Right forelimb (tissue), 1 donor: ENCODE measurements around the gene TSC1.
"Not testable (repeated sequence)": the region's sequence is repeated elsewhere in the genome, so short reads cannot be mapped to it uniquely, and the experiment has no call there.

Experiments used
- DNase-seq: peaks from one replicate; pipeline ENCODE4 v3.0.0-alpha.2; 2018

Gene TSC1

DNA sequence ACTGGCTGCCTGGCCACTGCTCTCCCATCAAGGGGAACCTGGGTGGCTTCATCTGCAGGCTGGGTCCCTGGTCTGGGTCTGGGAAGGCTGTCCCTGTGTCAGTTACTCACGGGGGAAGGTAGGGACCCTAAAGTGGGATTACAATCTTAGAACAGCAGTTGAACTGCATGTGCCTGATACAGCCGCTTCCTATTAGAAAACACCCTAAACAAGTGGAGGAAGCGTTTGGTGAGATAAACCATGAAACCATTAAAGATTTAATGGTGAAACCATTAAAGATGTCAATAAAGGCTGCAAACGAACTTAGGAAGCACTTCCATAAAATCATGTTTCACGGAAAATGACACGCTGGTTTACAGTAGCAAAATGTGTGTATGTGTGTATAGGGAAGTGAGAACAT is 31.5 kb upstream of the TSC1 start:
- DNase-seq, result no peak

DNA sequence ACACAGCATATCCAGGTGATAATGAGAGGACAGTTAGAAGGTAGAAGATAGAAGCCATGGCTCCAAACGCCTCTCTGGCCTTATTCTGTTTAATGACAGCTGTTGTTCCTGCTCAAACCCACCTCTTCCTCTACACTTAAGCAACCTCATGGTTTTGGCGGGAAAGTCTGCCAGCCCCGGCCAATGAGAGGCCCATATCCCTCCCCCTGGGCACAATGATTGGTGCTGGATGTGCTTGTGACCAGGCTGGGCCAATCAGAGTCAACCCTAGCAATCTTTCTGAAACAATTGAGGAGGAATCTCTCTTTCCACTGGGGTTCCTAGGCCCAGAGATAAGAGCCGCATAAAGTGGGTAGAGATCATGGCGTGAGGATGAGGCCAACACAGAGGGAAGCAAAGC is 29.3 kb upstream of the TSC1 start:
- no peak for DNase-seq

DNA sequence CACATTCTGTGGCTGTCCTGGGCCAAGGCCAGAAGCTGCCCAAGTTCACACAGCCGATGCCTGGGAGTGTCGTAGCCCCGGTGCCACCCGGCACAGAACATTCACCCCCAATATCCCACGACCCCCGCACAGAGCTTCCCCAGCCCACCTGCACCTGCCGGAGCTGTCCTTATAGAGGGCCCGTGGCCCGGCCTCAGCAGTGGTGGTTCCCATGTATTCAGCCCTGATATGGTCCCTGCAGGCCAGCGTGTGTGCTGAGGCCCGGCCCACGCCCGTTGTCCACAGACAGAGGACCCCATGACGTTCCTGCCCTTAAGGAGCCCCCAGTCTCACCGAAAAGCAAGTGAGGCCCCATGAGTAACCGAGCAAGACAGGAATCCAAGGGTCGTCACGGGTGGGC is 28.8 kb upstream of the TSC1 start:
- DNase-seq, result no peak

DNA sequence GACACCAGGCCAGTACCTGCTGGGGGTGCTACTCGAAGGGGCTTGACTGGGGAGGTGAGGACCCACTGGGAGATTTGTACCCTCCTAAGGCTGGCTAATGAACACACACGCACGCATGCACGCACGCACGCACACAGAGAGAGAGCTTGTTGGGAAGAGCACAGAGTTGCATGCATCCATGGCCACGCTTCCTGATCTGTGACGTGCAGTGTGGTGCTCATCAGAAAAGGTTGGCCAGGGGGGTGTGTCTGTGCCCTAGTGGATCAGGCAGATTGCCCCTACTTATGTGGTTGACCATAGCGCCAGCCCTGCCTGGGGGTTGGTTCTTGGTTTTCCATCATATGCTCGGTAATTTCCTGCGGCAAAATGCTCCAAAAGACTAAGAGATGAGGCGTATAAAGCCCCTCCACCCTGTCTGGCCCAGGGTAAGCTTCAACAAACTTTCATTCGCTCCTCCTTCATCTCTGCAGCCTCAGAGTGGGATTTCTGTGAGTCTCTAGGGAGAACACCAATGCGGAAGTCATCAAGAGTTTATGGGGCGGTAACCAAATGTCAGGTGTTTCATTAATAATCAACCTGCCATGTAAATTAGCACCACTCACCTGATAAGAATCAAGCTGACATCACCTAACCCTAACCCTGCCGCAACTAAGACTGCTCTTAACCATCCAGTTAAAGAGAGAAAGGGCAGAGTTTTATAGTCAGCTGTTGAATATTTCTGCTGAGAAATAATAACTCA is 26.1 kb upstream of the TSC1 start:
- DNase-seq, result no peak

DNA sequence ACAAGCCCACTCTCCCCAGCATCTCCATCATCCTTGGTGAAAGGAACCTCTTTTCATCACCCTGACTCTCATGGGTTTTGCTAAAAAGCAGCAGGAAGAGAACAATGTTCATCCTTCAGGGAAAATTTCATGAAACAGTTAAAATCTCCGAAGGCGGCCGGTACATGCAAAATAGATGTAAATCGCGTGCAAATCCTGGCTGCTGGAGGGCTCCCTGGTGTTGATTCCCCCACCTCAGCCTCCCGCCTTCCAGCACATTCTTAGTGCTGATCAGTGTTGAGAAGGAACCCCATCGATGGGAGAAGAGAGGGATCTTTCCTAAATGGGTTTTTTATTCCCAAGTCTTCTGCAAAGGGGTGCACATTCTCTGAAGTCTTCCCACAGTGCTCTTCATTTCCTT is 25.4 kb upstream of the TSC1 start:
- no peak for DNase-seq

DNA sequence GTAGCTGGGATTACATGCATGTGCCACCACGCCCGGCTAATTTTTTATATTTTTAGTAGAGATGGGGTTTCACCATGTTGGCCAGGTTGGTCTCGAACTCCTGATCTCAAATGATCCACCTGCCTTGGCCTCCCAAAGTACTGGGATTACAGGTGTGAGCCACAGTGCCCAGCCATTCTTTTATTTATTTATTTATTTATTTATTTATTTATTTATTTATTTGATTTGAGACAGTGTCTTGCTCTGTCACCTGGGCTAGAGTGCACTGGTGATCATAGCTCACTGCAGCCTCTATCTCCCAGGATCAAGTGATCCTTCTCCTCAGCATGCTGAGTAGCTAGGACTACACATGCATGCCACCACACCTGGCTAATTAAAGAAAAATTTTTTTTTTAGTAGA is 23.5 kb upstream of the TSC1 start:
- not testable (repeated sequence) for DNase-seq

DNA sequence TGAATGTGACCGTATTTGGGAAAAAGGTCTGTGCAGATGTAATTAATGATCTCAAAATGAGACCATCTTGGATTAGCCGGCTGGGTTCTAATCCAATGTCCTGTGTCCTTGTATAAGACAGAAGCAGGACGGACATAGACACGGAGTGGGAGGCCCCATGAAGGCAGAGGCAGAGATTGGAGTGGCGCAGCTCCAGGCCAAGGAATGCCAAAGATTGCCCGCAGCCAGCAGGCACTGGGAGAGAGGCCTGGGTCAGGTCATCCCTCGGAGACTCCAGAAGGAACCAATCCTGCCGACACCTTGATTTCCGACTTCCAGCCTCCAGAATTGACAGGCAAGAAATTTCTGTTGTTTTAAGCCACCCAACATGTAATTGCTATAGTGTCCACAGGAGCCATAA is 21.1 kb upstream of the TSC1 start:
- no peak for DNase-seq

DNA sequence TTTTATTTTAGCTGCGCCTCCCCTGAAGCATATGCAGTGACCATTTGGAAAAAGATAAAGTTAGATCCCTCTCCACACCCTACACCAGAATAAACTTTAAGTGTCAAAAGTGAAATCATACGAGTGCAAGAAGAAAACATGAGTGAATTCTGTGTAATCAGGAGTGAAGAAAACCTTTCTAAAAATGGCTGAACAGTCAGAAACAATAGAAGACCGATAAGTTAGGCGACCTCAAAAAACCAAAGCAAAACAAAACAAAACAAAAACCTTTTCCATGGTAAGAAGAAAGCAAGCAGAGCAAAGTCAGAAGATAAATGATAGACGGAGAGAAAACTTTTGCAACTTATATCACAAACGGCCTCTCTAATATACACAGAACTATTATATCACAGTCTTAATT is 16.6 kb upstream of the TSC1 start:
- DNase-seq, result no peak

DNA sequence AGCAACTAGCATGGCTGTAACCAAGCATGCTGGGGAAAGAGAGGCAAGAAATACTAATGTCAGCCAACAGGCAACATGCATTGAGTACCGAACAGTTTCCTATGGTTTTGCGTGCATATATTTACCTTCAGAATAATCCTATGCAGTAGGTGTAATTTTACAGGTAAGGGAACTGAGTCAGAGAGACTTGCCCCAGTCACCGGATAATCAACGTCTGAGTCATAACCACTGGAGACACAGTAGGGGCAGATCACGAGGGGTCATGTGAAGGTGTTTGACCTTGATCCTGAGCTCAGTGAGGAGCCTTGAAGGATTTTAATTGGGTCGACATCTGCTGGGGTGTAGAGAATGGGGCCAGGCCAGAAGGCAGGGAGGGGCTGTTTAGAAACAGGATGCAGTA is 13.4 kb upstream of the TSC1 start:
- no peak for DNase-seq

DNA sequence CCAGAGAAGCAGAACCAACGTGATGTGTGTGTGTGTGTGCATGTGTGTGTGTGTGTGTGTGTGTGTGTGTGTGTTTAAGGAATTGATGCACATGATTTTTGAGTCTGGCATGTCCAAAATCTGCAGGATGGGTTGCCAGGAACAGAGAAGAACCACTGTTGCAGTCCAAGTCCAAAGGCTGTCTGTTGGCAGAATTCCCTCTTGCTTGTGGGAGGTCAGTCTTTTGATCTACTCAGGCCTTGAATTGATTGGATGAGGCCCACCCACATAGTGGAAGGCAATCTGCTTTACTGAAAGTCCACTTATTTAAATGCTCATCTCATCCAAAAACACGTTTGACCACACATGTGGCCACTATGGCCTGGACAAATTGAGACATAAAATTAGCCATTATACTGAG is 11.4 kb upstream of the TSC1 start:
- no peak for DNase-seq

DNA sequence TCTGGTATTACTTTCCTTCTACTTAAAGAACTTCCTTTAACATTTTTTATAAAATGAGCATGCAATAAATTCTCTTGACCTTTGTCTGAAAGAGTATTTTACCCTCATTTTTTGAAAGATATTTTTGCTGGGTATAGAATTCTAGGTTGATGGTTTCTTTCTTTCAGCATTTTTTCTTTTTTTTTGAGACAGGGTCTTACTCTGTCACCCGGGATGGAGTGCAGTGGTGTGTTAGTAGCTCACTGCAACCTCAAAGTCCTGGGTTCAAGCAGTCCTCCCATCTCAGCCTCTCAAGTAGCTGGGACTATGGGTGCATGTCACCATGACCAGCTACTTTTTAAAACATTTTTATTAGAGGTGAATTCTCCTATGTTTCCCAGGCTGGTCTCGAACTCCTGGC is 10.7 kb upstream of the TSC1 start:
- DNase-seq, result no peak

DNA sequence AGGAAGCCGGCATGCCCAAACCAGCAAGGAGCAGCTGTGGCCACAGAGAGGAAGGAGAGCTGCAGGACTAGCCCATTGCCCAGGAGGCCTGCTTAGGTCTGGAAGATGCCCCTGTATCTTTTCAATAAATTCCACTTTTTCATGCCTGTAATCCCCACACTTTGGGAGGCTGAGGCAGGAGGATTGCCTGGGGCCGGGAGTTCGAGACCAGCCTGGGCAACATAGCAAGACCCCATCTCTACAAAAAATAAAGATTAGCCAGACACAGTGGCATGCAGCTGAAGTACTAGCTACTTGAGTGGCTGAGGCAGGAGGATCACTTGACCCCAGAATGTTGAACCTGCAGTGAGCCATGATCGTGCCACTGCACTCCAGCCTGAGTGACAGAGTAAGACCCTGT is 5.3 kb upstream of the TSC1 start:
- no peak for DNase-seq

DNA sequence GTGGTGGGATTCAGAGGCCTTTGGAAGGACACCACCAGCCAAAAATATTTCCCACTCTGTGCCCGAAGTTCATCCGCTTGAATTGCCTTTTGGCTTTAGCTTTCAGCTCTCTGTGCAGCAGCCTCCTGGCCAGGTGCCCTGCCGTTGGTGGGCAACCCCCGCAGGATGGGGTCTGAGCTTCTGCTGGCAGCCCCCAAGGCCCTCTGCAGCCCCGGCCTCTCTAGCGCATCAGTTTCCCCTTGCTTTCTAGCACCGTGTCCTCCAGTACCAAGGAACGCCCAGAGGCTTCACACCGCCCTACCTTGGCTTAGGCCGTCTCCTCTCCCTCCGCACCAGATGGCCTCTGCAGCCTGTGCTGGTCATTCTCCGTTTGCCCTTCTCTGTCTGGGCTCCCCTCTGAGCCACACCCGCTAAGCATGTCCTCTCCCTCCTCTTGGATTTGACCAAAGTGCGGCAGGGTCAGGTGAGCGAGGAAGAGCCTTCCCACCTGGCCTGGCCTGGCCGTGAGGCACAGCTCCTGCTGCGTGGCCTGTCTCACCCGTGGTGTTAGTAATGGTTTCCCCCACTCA is 4.2 kb upstream of the TSC1 start:
- DNase-seq, result no peak

DNA sequence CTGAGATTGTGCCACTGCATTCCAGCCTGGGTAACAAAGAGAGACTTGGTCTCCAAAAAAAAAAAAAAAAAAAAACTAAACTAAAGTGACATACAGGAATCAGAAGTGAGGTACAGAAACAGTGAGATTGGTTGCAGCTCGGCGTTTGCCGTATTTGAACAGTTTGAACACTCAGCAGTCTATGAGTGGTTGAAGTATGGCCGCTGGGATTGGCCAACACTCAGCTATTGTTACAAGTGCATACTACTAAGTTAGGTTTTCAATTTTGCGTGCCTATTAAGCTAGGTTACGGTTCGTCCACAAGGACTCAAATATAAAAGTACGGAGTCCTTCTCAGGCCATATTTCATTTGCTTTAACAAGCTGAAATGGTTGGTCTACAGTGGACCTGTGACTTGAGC is 3.3 kb upstream of the TSC1 start:
- DNase-seq, result no peak

DNA sequence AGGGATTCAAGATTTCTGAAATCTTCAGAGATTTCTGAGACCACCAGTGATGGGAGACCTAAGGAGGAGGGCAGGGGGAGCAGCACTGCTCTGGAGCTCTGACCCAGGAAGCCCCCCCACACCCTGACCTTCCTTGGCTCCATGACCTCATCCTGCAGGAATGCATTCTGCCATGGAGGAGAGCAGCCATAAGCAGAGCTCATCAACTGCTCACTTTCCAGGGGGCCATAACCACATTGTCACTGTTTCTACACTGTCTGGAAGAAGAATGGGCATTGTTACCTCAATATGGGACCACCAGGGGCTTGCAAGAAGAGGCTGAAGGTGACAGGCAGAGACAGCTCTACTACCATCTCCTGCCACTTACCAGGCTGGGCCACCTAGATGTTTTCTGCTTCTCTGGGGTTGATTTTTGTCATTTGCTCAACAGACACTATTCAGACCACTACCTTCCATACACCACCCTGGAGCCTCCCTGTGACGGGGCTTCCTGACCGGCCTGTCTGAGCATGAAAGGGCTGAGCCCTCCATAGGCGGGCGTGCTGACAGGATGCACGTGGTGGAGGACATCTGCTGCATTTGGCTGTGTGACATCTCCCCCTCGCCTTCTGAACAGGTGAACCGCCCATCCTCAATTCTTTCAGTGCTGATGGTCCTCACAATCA is 2.3 kb upstream of the TSC1 start:
- DNase-seq, result no peak

DNA sequence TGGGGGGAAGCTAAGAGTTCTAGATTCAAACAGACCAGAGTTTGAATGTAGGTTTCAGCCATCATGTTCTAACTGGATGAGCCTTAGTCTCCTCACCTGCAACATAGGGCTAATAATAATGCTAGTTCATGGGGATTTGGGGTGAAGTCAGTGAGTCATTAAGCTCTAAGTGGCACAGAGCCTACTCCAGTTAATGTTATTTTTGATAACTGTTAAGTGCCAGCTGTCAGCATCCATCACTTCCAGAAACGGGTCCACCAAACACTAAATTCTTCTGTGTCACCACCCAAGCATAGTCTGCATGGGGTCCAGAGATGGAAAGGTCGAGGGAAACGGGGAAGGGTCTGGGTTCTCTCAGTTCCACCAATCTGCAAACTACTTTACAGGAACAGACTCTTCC is 1.8 kb upstream of the TSC1 start:
- no peak for DNase-seq

DNA sequence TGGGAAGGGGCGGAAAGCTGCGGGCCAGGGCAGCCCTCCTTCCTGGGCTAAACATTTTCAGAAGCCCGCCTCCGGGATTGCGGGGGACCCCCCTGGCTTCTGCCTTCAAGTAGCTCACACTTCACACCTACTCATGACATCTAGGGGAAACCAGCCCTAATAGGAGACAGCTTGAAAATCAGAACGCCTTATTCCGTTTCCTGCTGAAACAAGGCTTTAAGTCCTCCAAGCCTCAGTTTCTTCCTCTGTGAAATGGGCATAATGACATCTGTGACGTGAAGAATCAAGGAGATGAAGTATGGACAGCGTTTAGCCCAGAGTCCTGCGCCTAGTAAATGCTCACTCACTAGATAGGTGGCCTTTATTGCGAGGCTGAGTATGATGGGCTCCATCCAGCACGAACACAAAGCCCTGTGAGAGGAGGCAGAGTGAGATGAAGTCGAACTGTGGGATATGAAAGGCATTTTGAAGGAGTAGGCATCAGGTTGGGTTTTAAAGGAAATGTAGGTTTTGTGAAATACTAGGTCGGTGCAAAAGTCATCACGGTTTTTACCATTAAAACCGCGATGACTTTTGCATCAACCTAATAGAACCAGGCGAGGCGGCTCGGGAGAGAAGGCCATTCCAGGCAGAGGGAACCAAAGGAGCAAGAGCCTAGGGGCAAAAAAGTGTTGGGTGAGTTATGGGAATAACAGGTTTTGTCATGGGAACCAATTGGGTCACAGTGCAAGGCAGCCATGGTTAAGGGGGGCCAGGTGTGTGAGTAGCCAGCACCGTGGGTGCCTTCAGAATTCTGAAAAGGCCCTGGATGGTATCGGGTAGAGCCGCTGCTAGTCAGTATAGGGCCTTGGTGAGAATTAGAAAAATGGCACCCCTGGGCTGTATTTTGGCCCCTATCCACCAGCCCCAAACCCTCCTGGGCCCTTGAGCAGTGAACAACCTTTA is 1.0 kb upstream of the TSC1 start:
- DNase-seq, result no peak

DNA sequence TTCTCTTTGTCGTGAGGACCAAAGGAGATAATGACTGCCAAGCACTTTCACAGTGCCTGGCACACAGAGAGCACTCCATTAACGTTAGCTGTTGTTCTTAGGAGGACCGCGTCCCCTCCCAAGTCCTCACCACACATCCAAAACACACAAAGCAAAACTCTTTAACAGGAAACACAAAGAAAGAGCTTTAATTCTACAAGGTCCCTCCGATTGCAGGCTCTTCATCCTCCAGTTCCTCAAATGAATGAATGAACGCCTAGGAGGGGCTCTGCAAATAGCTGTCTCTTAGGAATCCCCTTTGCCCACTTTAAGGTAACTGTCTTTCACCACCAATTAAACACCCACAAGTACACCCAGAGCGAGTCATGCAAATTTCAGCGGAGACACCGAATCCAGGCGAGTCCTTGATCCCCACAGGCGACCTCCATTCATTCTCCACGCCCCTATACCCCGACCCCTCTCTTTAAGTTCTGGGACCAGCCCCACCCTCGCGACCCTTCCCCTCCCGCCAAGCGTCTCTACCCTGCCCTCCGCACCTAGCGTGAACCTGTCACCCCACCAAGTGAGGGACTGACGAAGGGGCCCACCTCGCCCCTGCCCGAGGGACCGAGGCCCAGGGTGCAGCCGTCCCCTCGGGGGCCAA is 644 bp downstream of the TSC1 start:
- no peak for DNase-seq

DNA sequence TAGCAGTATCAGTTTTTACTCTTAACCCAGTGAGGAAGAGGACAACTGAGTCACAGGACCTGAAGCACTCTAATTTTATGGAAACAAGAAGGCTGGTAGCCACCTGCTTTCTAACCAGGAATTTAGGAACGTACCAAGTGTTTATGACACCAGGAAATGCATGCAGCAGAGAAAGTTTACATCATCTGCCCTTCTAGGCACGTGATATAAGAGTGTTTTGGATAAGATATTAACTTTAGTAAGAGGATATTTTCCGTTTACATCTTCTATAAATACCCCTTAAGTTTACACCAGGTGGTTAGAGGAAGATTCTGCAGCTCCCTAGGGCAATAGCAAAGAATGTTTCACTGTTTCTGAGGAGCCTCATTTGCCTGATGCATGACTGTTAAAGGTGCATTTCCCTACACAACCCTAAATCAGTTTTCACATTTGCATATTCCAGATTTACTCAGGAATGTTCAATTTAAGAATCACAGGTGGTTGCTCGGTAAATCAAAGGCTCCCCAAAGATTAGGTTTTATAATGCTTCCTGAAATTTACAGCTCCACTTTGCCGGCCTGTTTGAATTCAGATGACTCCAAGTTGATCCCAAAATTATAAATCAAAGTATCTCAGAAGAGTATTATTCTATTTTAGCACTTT is 1.8 kb downstream of the TSC1 start:
- no peak for DNase-seq

DNA sequence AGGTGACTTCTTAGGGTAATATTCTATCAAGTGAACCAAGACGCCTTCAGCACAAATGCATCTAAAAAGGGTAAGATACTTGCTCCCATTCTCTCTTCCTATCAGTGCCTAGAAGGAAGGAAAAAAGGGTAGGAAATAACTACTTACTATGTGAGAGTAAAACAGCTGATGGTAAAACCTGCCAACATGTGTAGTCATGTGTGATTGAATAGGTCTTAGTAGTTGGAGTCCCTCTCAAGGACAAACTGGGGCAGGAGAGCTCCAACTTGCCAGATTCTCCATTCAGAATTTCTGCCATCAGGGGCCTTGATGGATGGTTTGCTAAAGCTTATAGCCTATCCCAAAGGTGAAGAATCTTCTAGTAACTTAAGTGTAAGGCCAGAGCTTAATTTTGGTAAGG is 5.2 kb downstream of the TSC1 start:
- DNase-seq, result no peak

DNA sequence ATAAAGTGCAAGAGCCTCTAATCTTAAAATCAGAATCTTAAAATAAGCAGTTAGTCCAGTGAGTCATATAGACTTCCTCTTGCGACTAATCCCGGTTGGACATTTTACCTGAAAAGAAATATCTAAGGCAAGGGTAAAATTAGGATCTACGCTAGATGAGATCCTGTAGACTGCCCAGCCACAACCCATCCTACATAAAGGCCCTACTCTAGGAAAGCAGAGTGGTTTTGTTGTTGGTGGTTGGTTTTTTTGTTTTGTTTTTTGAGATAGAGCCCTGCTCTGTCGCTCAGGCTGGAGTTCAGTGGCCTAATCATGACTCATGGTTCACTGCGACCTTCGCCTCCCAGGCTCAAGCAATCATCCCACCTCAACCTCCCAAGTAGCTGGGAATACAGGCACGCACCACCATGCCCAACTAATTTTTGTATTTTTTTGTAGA is 6.9 kb downstream of the TSC1 start:
- no peak for DNase-seq

DNA sequence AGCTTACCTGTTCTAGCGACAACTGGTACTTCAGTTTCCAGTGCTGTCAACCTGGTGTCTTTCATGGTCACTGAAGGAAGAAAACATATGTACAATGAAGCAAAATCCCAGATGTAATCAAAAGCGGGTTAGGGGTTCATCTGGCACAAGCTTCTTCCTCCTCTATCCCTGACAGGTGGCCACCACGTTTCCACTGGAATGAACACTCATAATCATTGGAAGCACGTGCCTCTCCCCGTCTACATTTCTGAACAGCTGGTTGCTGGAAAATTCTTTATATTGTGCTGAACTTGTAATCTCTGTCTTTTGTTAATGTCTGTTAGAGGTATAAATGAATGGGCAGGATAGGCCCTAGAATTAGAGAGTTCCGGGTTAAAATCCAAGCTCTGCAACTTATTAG is 9.4 kb downstream of the TSC1 start:
- no peak for DNase-seq
